HK-2 (cell line): ENCODE results near the gene TGFBR1.

ENCODE experiments used
- DNase-seq: peaks from one replicate; pipeline ENCODE4 v3.0.0-alpha.2; 2018; ENCODE audit not compliant: unreplicated experiment

TGFBR1 gene

GRCh38 chr9:99137225-99137624 lies 32.3 kb downstream of the TGFBR1 start:
- DNase-seq: no peak

GRCh38 chr9:99137891-99138290 lies 33.0 kb downstream of the TGFBR1 start:
- DNase-seq: no peak

- DNase-seq: no peak
These were observed 33.7 kb downstream of the TGFBR1 start for GRCh38 chr9:99138424-99139284.

GRCh38 chr9:99139868-99140267 lies 35.0 kb downstream of the TGFBR1 start:
- no peak for DNase-seq

GRCh38 chr9:99140685-99141314 lies 35.9 kb downstream of the TGFBR1 start:
- peak; percentile 11 for DNase-seq

- DNase-seq: no peak
These were observed 36.9 kb downstream of the TGFBR1 start for GRCh38 chr9:99141849-99142248.

- no peak for DNase-seq
These were observed 37.4 kb downstream of the TGFBR1 start for GRCh38 chr9:99142275-99142674.

GRCh38 chr9:99143655-99144054 lies 38.7 kb downstream of the TGFBR1 start:
- no peak for DNase-seq

GRCh38 chr9:99144966-99145365 lies 40.1 kb downstream of the TGFBR1 start:
- no peak for DNase-seq

- no peak for DNase-seq
These were observed 41.7 kb downstream of the TGFBR1 start for GRCh38 chr9:99146574-99146973.

- DNase-seq: no peak
These were observed 42.3 kb downstream of the TGFBR1 start for GRCh38 chr9:99147177-99147576.

- DNase-seq: no peak
These were observed 45.7 kb downstream of the TGFBR1 start for GRCh38 chr9:99150451-99151171.

- no peak for DNase-seq
These were observed 49.4 kb downstream of the TGFBR1 start for GRCh38 chr9:99154356-99154755.

- no peak for DNase-seq
These were observed 50.8 kb downstream of the TGFBR1 start for GRCh38 chr9:99155736-99156135.

GRCh38 chr9:99158629-99159028 lies 53.7 kb downstream of the TGFBR1 start:
- DNase-seq: no peak

- no peak for DNase-seq
These were observed 55.3 kb downstream of the TGFBR1 start for GRCh38 chr9:99160173-99160572.

GRCh38 chr9:99162759-99163364 lies 57.9 kb downstream of the TGFBR1 start:
- DNase-seq: no peak

GRCh38 chr9:99166149-99166548 lies 61.2 kb downstream of the TGFBR1 start:
- DNase-seq: no peak

- DNase-seq: no peak
These were observed 62.2 kb downstream of the TGFBR1 start for GRCh38 chr9:99167119-99167518.

- DNase-seq: no peak
These were observed 62.8 kb downstream of the TGFBR1 start for GRCh38 chr9:99167694-99168093.

GRCh38 chr9:99169086-99169485 lies 64.2 kb downstream of the TGFBR1 start:
- DNase-seq: no peak
